Measurements from ENCODE around the gene SLC12A7.

SLC12A7 gene

GRCh38 chr5:1048861-1049838 lies 62.7 kb downstream of the SLC12A7 start:
- no peak overlapping the region for H3K4me3 ChIP-seq (ENCODE audit: low read depth, low read length)
- DNase-seq (ENCODE audit: low read depth, low spot score), result no peak
- TF ChIP-seq CTCF (IDR thresholded peaks at IDR 0.05; ENCODE audit: low read depth, low read length), result no peak
- in situ Hi-C loops (cut with HindIII; ENCODE audit: low sequenced_read_pairs), result no loop called here

GRCh38 chr5:1048162-1048721 lies 63.6 kb downstream of the SLC12A7 start:
- TF ChIP-seq CTCF (IDR thresholded peaks at IDR 0.05; ENCODE audit: low read depth, low read length), result no peak
- no peak overlapping the region for H3K4me3 ChIP-seq (ENCODE audit: low read depth, low read length)
- in situ Hi-C loops (cut with HindIII; ENCODE audit: low sequenced_read_pairs), result no loop called here
- DNase-seq (ENCODE audit: low read depth, low spot score), result no peak

DNA sequence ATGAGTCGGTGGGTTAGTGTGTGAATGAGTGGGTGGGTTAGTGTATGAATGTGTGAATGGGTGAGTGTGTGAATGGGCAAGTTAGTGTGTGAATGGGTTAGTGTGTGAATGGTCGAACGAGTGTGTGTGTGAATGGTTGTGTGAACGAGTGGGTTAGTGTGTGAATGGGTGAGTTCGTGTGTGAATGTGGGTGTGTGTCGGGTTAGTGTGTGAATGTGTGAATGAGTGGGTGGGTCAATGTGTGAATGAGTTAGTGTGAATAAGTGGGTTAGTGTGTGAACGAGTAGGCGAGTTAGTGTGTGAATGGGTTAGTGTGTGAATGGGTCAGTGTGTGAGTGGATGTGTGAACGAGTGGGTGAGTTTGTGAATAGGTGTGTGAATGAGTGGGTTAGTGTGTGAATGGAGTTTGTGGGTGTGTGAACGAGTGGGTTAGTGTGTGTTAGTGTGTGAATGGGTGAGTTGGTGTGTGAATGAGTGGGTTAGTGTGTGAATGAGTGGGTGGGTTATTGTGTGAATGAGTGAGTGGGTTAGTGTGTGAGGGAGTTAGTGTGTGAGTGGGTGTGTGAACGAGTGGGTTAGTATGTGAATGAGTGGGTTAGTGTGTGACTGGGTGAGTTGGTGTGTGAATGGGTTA lies 64.4 kb downstream of the SLC12A7 start:
- DNase-seq (ENCODE audit: low read depth, low spot score), result no peak
- no peak for TF ChIP-seq CTCF (IDR thresholded peaks at IDR 0.05; ENCODE audit: low read depth, low read length)
- in situ Hi-C loops (cut with HindIII; ENCODE audit: low sequenced_read_pairs), result no loop called here
- H3K4me3 ChIP-seq (ENCODE audit: low read depth, low read length), result no peak overlapping the region

- TF ChIP-seq CTCF (IDR thresholded peaks at IDR 0.05; ENCODE audit: low read depth, low read length), result no peak
- no peak for DNase-seq (ENCODE audit: low read depth, low spot score)
- H3K4me3 ChIP-seq (ENCODE audit: low read depth, low read length), result no peak overlapping the region
- in situ Hi-C loops (cut with HindIII; ENCODE audit: low sequenced_read_pairs), result no loop called here
Measured at GRCh38 chr5:1045960-1046560, 65.8 kb downstream of the SLC12A7 start.

DNA sequence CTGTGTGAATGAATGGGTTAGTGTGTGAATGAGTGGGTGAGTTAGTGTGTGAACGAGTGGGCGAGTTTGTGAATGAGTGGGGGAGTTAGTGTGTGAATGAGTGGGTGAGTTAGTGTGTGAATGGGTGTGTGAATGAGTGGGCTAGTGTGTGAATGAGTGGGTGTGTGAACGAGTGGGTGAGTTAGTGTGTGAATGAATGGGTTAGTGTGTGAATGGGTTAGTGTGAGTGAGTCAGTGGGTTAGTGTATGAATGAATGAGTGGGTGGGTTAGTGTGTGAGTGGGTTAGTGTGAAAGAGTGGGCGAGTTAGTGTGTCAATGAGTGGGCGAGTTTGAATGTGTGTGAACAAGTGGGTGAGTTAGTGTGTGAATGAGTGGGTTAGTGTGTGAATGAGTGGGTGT lies 67.7 kb downstream of the SLC12A7 start:
- H3K4me3 ChIP-seq (ENCODE audit: low read depth, low read length), result no peak overlapping the region
- no peak for TF ChIP-seq CTCF (IDR thresholded peaks at IDR 0.05; ENCODE audit: low read depth, low read length)
- in situ Hi-C loops (cut with HindIII; ENCODE audit: low sequenced_read_pairs), result no loop called here
- no peak for DNase-seq (ENCODE audit: low read depth, low spot score)

DNA sequence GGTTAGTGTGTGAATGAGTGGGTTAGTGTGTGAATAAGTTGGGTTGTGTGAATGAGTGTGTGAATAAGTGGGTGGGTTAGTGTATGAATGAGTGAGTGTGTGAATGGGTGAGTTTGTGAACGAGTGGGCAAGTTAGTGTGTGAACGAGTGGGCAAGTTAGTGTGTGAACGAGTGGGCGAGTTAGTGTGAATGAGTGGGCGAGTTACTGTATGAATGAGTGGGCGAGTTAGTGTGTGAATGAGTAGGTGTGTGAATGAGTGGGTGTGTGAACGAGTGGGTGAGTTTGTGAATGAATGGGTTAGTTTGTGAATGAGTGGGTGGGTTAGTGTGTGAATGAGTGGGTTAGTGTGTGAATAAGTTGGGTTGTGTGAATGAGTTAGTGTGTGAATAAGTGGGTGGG lies 68.5 kb downstream of the SLC12A7 start:
- no peak overlapping the region for H3K4me3 ChIP-seq (ENCODE audit: low read depth, low read length)
- no peak for TF ChIP-seq CTCF (IDR thresholded peaks at IDR 0.05; ENCODE audit: low read depth, low read length)
- in situ Hi-C loops (cut with HindIII; ENCODE audit: low sequenced_read_pairs), result no loop called here

More for the DNA sequence above, 68.5 kb downstream of the SLC12A7 start:
- DNase-seq (ENCODE audit: low read depth, low spot score), result no peak
